ENCODE data around the gene KHK. TPM values are rescaled to one million over a fixed set of nuclear protein-coding genes. Genes with fewer than 3 reads are reported as not detected.

The KHK gene
- total and polyA plus RNA-seq, 9 of the 15 experiments (the other 6 are each of a cell fraction or from before 2014, with no cell fraction given) = 1.5 to 10.7 (median 5.2) TPM

GRCh38 chr2:27087823-27088410 lies 1.3 kb downstream of the KHK start:
- no peaks in the 10 kb centered on the region for H3K27me3 ChIP-seq (ENCODE audit: control insufficient read depth in 2 of 2, insufficient read depth in 2 of 2, low read length in 2 of 2)
- BruUV-seq (replicated peaks) = no TSS peak
- DNase-seq (ENCODE audit: extremely low read depth in 1 of 4, low spot score in 3 of 4) (no peak), ATAC-seq (no peak), FAIRE-seq (no peak)
- WGBS (ENCODE audit: insufficient coverage, low coverage, missing lambda C conversion rate) = 72% methylated on average over 3 of the region's 5 CpGs
- peaks cover 48 to 66% of the 10 kb centered on the region in 2 experiments for H3K4me1 ChIP-seq (replicated peaks in 1 of 2; ENCODE audit: control insufficient read depth in 2 of 2, insufficient read depth in 2 of 2, low read length in 2 of 2)
- H3K9me3 ChIP-seq (replicated peaks; ENCODE audit: control insufficient read depth, insufficient read depth, low read depth, low read length) = no peaks in the 10 kb centered on the region
- in situ Hi-C loops (cut with MboI) = loop anchor here (5.0 kb wide), 1 partner anchor 126 kb away; no protein-coding TSS in a partner anchor
- CTCF ChIA-PET (ENCODE audit: low intra/inter-chr PET ratio) = interaction anchor here (0.6 kb wide), 1 partner anchor 126 kb away, joined by 3 read pairs; no protein-coding TSS in a partner anchor
- H2AFZ ChIP-seq (ENCODE audit: low read depth, low read length) = no peak overlapping the region
- H3K27ac ChIP-seq (ENCODE audit: extremely low read depth, low read depth, low read length) = no peak overlapping the region
- H3K4me3 ChIP-seq = no peak overlapping the region
- H3K36me3 ChIP-seq (ENCODE audit: control insufficient read depth, insufficient read depth, low read length) = no peaks in the 10 kb centered on the region
- POLR2A ChIA-PET = interaction anchor here (0.5 to 2.1 kb wide), 6 partner anchors 9 to 167 kb away, joined by 3 to 5 read pairs (median 4); no protein-coding TSS in a partner anchor
- H3K4me2 ChIP-seq (ENCODE audit: insufficient read depth, low read length) = peak overlapping the region; percentile 89; the same call in 1 of the 2 replicates
- TF ChIP-seq PRPF4 (IDR thresholded peaks at IDR 0.05; ENCODE audit: insufficient read depth, low read depth, low read length, poor library complexity, severe bottlenecking) (no peak), KDM1A (IDR thresholded peaks at IDR 0.05) (no peak), ZNF316 (IDR thresholded peaks at IDR 0.05) (no peak), L3MBTL2 (IDR thresholded peaks at IDR 0.05) (no peak), MAX (CRISPR knock-in tag; IDR thresholded peaks at IDR 0.05) (0 out of 2 replicates have a peak, but pooled peaks have one; percentile 6), ZNF639 (CRISPR knock-in tag; conservative IDR thresholded peaks at IDR 0.05 in 1 of 2, IDR thresholded peaks at IDR 0.05 in 1 of 2) (no peak), ZNF197 (CRISPR knock-in tag; IDR thresholded peaks at IDR 0.05; ENCODE audit: low read depth) (no peak)
- H3K9ac ChIP-seq (ENCODE audit: insufficient read depth in 1 of 2, low read depth in 2 of 2, low read length in 2 of 2) = no peak overlapping the region
- H3K79me2 ChIP-seq (ENCODE audit: control insufficient read depth, insufficient read depth, low read length) = peaks cover 10% of the 10 kb centered on the region; the same call in 1 of the 3 replicates
- intact Hi-C loops (cut with micrococcal nuclease) = no loop called here
- H3K9me1 ChIP-seq (ENCODE audit: control insufficient read depth, insufficient read depth, low read length) = no peaks in the 10 kb centered on the region
- no peaks in the 10 kb centered on the region for H4K20me1 ChIP-seq (replicated peaks; ENCODE audit: control insufficient read depth, insufficient read depth, low read length)
